ENCODE data around the gene SF3B3. TPM values are rescaled to one million over a fixed set of nuclear protein-coding genes. Genes with fewer than 3 reads are reported as not detected.

SF3B3 gene
- total RNA-seq, 1 donor from 2014 or later: 188 TPM

GRCh38 chr16:70576431-70577255 lies 53.0 kb downstream of the SF3B3 start:
- Histone ChIP-seq H4K20me1 (ENCODE audit: low read depth) (peaks cover 6% of the 10 kb centered on the region), H3K4me2 (no peak overlapping the region), H2AFZ (replicated peaks) (no peak overlapping the region), H3K4me1 (no peaks in the 10 kb centered on the region), H3K4me3 (no peak overlapping the region), H3K9ac (no peak overlapping the region), H3K27ac (peak overlapping the region; percentile 75), H3K27me3 (no peaks in the 10 kb centered on the region), H3K9me3 (ENCODE audit: low read depth) (no peaks in the 10 kb centered on the region), H3K79me2 (ENCODE audit: low read depth) (no peaks in the 10 kb centered on the region), H3K36me3 (peaks cover 4% of the 10 kb centered on the region), H3F3A (ENCODE audit: low read depth) (peaks cover 53% of the 10 kb centered on the region)
- Mint-ChIP-seq H3K4me3 (no peak overlapping the region), H3K4me1 (peaks cover 3% of the 10 kb centered on the region), H3K27ac (peak overlapping the region; percentile 35), H3K27me3 (ENCODE audit: insufficient read depth, low read depth) (no peaks in the 10 kb centered on the region), H3K36me3 (peaks cover 13% of the 10 kb centered on the region), H3K9me3 (no peaks in the 10 kb centered on the region)
- DNase-seq (ENCODE audit: low spot score): no peak
- TF ChIP-seq CTCF (IDR thresholded peaks at IDR 0.05) (no peak), EZH2 (IDR thresholded peaks at IDR 0.05) (no peak), EZH2phosphoT487 (IDR thresholded peaks at IDR 0.05) (no peak)

GRCh38 chr16:70577256-70577698 lies 53.7 kb downstream of the SF3B3 start:
- Mint-ChIP-seq H3K27ac (no peak overlapping the region), H3K4me3 (no peak overlapping the region)

GRCh38 chr16:70578035-70578434 lies 54.4 kb downstream of the SF3B3 start:
- H3K36me3 Mint-ChIP-seq: peaks cover 5% of the 10 kb centered on the region
- H3K9ac ChIP-seq: no peak overlapping the region
- H3K4me3 ChIP-seq: no peak overlapping the region
- no peak overlapping the region for H2AFZ ChIP-seq (replicated peaks)
- H3K36me3 ChIP-seq: peaks cover 4% of the 10 kb centered on the region
- no peaks in the 10 kb centered on the region for H3K9me3 ChIP-seq (ENCODE audit: low read depth)
- no peak overlapping the region for H3K4me2 ChIP-seq
- no peak for DNase-seq (ENCODE audit: low spot score)
- no peaks in the 10 kb centered on the region for H3K4me1 ChIP-seq
- H3K27ac Mint-ChIP-seq: no peak overlapping the region
- H3K79me2 ChIP-seq (ENCODE audit: low read depth): no peaks in the 10 kb centered on the region
- no peaks in the 10 kb centered on the region for H3K9me3 Mint-ChIP-seq
- peaks cover under 1% of the 10 kb centered on the region for H4K20me1 ChIP-seq (ENCODE audit: low read depth)
- no peaks in the 10 kb centered on the region for H3K27me3 ChIP-seq
- TF ChIP-seq CTCF (IDR thresholded peaks at IDR 0.05) (no peak), EZH2 (IDR thresholded peaks at IDR 0.05) (no peak), EZH2phosphoT487 (IDR thresholded peaks at IDR 0.05) (no peak)
- H3F3A ChIP-seq (ENCODE audit: low read depth): peaks cover 39% of the 10 kb centered on the region
- no peak overlapping the region for H3K27ac ChIP-seq
- peaks cover 3% of the 10 kb centered on the region for H3K4me1 Mint-ChIP-seq
- H3K27me3 Mint-ChIP-seq (ENCODE audit: insufficient read depth, low read depth): no peaks in the 10 kb centered on the region
- no peak overlapping the region for H3K4me3 Mint-ChIP-seq

More at GRCh38 chr16:70577256-70577698, 53.7 kb downstream of the SF3B3 start:
- no peaks in the 10 kb centered on the region for H3K4me1 ChIP-seq
- Mint-ChIP-seq H3K27me3 (ENCODE audit: insufficient read depth, low read depth) (no peaks in the 10 kb centered on the region), H3K36me3 (peaks cover 8% of the 10 kb centered on the region), H3K4me1 (peaks cover 3% of the 10 kb centered on the region), H3K9me3 (no peaks in the 10 kb centered on the region)
- DNase-seq (ENCODE audit: low spot score): no peak
- no peak overlapping the region for H2AFZ ChIP-seq (replicated peaks)
- no peaks in the 10 kb centered on the region for H3K9me3 ChIP-seq (ENCODE audit: low read depth)
- TF ChIP-seq EZH2 (IDR thresholded peaks at IDR 0.05) (no peak), EZH2phosphoT487 (IDR thresholded peaks at IDR 0.05) (no peak), CTCF (IDR thresholded peaks at IDR 0.05) (no peak)
- H3K9ac ChIP-seq: no peak overlapping the region
- H3K79me2 ChIP-seq (ENCODE audit: low read depth): no peaks in the 10 kb centered on the region
- H3K4me3 ChIP-seq: no peak overlapping the region
- H3K27me3 ChIP-seq: no peaks in the 10 kb centered on the region
- H3K27ac ChIP-seq: peak overlapping the region; percentile 75
- H3F3A ChIP-seq (ENCODE audit: low read depth): peaks cover 47% of the 10 kb centered on the region
- H4K20me1 ChIP-seq (ENCODE audit: low read depth): peaks cover 6% of the 10 kb centered on the region
- H3K4me2 ChIP-seq: no peak overlapping the region
- peaks cover 4% of the 10 kb centered on the region for H3K36me3 ChIP-seq
